Activated T-cell treated with anti-CD3 and anti-CD28 coated beads for 1 hour (primary cell): ENCODE measurements around the gene ROR2.
A peak's percentile ranks its signal among the peaks of the same experiment; 100 is the strongest.

Experiments
- DNase-seq: peaks from one replicate; pipeline ENCODE4 v3.0.0-alpha.2; 2020; ENCODE audit warnings: low read depth

Gene ROR2

GRCh38 chr9:91736898-91737601, 213.0 kb downstream of the ROR2 start:
- DNase-seq: no peak

- no peak for DNase-seq
Measured at GRCh38 chr9:91736311-91736710, 213.7 kb downstream of the ROR2 start.

GRCh38 chr9:91735049-91735448, 215.0 kb downstream of the ROR2 start:
- DNase-seq: no peak

GRCh38 chr9:91734371-91734981, 215.6 kb downstream of the ROR2 start:
- peak; percentile 55 for DNase-seq

- DNase-seq: no peak
Measured at GRCh38 chr9:91733006-91733624, 216.9 kb downstream of the ROR2 start.

- no peak for DNase-seq
Measured at GRCh38 chr9:91732187-91733005, 217.6 kb downstream of the ROR2 start.

GRCh38 chr9:91730806-91731205, 219.2 kb downstream of the ROR2 start:
- no peak for DNase-seq

GRCh38 chr9:91729558-91729842, 220.5 kb downstream of the ROR2 start:
- DNase-seq: no peak

- DNase-seq: no peak
Measured at GRCh38 chr9:91727972-91728371, 222.1 kb downstream of the ROR2 start.

GRCh38 chr9:91727316-91727861, 222.6 kb downstream of the ROR2 start:
- DNase-seq: no peak

GRCh38 chr9:91726406-91727100, 223.5 kb downstream of the ROR2 start:
- DNase-seq: no peak

- DNase-seq: no peak
Measured at GRCh38 chr9:91725651-91726050, 224.4 kb downstream of the ROR2 start.

- no peak for DNase-seq
Measured at GRCh38 chr9:91724609-91725505, 225.2 kb downstream of the ROR2 start.

- DNase-seq: no peak
Measured at GRCh38 chr9:91724068-91724440, 226.0 kb downstream of the ROR2 start.

- no peak for DNase-seq
Measured at GRCh38 chr9:91723420-91724067, 226.5 kb downstream of the ROR2 start.

- DNase-seq: no peak
Measured at GRCh38 chr9:91720751-91721705, 229.0 kb downstream of the ROR2 start.

- DNase-seq: no peak
Measured at GRCh38 chr9:91720313-91720712, 229.7 kb downstream of the ROR2 start.

- DNase-seq: no peak
Measured at GRCh38 chr9:91718071-91718470, 232.0 kb downstream of the ROR2 start.

- DNase-seq: no peak
Measured at GRCh38 chr9:91716815-91717214, 233.2 kb downstream of the ROR2 start.
